Right renal cortex interstitium (tissue), 3 donors: ENCODE results near the gene TRIM34. TPM values are rescaled to one million over a fixed set of nuclear protein-coding genes. Genes with fewer than 3 reads are reported as not detected.
"Not testable (repeated sequence)": the region's sequence is repeated elsewhere in the genome, so short reads cannot be mapped to it uniquely, and the experiment has no call there.

Source experiments
- DNase-seq, 3 donors: peaks; one replicate each; pipeline ENCODE4 v3.0.0-alpha.2; 2013; ENCODE audit warnings: low read depth in 3 of 3, low spot score in 2 of 3
- polyA plus RNA-seq, 3 donors: library from polyadenylated mRNA; unstranded; fragments of 120-200 nt; gene quantifications; one replicate each; pipeline ENCODE4 v1.2.1, GENCODE V29; 2013; ENCODE audit not compliant: insufficient read length in 3 of 3

The TRIM34 gene, protein sequence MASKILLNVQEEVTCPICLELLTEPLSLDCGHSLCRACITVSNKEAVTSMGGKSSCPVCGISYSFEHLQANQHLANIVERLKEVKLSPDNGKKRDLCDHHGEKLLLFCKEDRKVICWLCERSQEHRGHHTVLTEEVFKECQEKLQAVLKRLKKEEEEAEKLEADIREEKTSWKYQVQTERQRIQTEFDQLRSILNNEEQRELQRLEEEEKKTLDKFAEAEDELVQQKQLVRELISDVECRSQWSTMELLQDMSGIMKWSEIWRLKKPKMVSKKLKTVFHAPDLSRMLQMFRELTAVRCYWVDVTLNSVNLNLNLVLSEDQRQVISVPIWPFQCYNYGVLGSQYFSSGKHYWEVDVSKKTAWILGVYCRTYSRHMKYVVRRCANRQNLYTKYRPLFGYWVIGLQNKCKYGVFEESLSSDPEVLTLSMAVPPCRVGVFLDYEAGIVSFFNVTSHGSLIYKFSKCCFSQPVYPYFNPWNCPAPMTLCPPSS
- polyA plus RNA-seq = 10 to 100 TPM in 1 of 3 donors, 1 to 10 TPM in 2; 6.7 to 11.4 (median 8.8) TPM

DNA sequence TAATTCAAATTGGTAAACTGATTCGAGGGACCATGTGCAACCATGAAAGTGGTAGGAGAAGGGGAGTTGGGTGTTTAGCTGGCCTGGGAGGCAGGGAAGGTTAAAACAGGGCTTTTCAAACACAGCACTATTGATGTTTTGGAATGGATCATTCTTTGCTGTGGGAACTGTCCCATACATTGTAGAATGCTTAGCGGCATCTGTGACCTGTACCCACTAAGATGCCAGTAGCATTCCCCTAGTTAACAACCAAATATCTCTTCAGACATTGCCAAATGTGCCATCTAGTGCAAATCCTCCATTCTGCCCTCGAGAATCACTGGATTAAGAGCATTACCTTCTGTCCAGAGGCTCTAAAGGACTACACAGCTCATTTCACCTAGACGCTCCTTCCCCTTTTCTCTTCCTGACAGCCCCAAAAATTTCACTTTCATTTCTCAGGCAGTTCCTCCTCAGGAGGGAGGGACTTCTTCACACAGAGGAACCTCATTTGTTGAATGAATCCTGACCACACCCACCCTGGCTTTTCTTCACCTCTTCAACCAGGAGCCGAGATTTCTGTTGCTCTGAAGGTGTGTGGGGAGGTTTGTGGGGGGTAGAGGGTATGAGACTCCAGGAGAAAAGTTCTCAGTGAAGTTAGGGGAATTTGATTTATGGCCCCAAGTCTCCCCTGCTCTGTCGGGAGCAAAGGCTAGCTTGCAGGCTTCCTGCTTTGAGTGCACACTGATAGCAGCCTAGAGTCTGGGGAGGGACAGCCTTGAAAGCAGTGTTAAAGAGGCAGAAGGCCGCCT is at the start of gene TRIM34:
Gene TRIM34, plus strand, starts transcription at position 513 of the 791 bp plus-strand sequence. CDS start 7,331 bp downstream, outside the sequence.
- peak; percentile 37 to 43 (median 41) for DNase-seq

- DNase-seq = no peak
Measured at GRCh38 chr11:5575152-5575551, 49.6 kb upstream of the TRIM34 start.

DNA sequence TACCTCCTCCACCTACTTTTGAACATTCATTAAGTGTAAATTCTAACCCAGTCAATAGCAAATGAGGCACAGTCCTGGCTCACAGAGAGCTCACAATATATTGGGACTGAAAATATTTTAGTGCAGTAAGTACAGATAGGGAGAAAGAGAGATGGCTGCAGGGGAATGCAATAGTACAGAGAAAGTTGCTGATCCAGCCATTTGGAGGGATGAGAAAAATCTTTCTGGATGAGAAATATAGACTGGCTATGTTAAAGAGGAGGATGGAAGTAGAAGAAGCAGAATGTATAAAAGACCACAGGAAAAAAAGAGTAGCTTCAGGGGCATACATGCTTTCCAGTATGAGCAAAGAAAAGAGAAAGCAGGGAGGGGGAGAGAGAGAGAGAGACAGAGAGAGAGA is 47.7 kb upstream of the TRIM34 start:
- no peak for DNase-seq

- no peak for DNase-seq
Measured at GRCh38 chr11:5580577-5580976, 44.2 kb upstream of the TRIM34 start, which contains the start of gene OR52B6. TSS of gene OR52B6 (plus strand) at chr11:5580877. CDS start at chr11:5580877, 0 bp downstream.

DNA sequence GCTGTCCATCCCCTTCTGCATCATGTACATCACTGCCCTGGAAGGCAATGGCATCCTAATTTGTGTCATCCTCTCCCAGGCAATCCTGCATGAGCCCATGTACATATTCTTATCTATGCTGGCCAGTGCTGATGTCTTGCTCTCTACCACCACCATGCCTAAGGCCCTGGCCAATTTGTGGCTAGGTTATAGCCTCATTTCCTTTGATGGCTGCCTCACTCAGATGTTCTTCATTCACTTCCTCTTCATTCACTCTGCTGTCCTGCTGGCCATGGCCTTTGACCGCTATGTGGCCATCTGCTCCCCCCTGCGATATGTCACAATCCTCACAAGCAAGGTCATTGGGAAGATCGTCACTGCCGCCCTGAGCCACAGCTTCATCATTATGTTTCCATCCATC is 43.8 kb upstream of the TRIM34 start:
- DNase-seq = no peak

GRCh38 chr11:5584458-5584857 is 40.3 kb upstream of the TRIM34 start:
- DNase-seq = not testable (repeated sequence)

DNA sequence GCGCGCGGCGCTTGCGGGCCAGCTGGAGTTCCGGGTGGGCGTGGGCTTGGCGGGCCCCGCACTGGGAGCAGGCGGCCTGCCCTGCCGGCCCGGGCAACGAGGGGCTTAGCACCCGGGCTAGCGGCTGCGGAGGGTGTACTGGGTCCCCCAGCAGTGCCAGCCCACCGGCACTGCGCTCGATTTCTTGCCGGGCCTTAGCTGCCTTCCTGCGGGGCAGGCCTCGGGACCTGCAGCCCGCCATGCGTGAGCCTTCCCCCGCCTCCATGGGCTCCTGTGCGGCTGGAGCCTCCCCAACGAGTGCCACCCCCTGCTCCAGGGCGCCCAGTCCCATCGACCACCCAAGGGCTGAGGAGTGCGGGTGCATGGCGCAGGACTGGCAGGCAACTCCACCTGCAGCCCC is 34.9 kb upstream of the TRIM34 start:
- not testable (repeated sequence) for DNase-seq

- DNase-seq = no peak
Measured at GRCh38 chr11:5591613-5592012, 33.2 kb upstream of the TRIM34 start.

DNA sequence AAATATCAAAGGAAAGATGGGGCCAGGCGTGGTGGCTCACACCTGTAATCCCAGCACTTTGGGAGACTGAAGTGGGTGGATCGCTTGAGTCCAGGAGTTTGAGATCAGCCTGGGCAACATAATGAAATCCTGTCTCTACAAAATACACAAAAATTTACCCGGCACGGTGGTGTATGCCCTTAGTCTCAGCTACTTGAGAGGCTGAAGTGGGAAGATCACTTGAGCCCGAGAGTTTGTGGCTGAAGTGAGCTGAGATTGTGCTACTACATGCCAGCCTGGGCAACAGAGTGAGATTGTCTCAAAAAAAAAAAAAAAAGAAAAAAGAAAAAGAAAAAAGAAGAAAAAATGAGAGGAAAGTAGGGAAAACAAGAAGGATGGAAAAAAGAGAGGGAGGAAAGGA is 32.2 kb upstream of the TRIM34 start:
- DNase-seq = no peak

GRCh38 chr11:5593146-5593545 is 31.7 kb upstream of the TRIM34 start:
- DNase-seq = no peak

- peak in 2 of 3 donors; percentile 20 to 23 for DNase-seq
Measured at GRCh38 chr11:5596607-5597201, 28.1 kb upstream of the TRIM34 start, which contains the start of gene TRIM6. TSS of gene TRIM6 (plus strand) at chr11:5596637. CDS start at chr11:5596898, 261 bp downstream.

GRCh38 chr11:5597953-5598352 is 26.8 kb upstream of the TRIM34 start:
- DNase-seq = no peak

DNA sequence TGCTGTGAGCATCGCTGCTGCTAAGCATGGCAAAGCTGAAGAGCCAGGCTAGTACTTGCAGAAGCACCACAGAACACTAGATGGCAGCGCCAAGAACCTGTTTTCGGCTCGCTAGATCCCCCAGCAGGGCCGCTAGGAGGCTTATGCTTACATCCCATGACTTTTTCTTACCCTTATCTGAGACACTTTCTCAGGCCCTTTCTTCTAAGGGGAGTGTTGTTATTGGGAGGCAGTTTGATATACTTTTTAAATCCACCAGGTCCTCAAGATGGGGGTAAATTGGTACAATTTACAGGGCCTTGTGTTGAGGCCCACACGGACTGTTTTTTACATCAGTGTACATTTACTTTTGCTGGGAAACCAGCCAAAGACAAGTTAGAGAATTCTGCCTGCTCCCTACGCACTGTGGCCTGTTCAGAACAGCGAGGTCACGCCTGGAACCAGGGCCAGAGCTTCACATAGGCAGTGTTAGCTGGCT is 24.4 kb upstream of the TRIM34 start:
- DNase-seq = peak in 2 of 3 donors; percentile 31 to 61

- DNase-seq = not testable (repeated sequence)
Measured at GRCh38 chr11:5602791-5603190, 22.0 kb upstream of the TRIM34 start.

- no peak for DNase-seq
Measured at GRCh38 chr11:5603326-5603725, 21.5 kb upstream of the TRIM34 start.

- no peak for DNase-seq
Measured at GRCh38 chr11:5604896-5605295, 19.9 kb upstream of the TRIM34 start.

- no peak for DNase-seq
Measured at GRCh38 chr11:5605849-5606248, 19.0 kb upstream of the TRIM34 start.

DNA sequence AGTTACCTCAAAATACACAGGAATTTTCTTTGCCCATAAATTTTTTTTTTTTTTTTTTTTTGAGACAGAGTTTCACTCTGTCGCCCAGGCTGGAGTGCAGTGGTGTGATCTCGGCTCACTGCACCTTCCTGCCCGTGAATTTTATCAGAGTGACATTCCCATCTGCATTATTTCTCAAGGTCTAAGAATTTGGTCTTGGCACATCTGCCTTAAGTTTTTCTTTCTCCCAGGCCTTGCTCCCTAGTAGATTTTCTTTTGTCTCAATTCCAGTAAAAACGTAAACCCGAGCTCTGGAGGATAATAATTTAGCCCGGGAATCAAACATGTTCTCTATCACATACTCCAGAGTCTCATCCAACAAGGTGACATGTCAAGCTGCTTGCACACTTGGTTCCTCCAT is 16.0 kb upstream of the TRIM34 start:
- no peak for DNase-seq

- DNase-seq = no peak
Measured at GRCh38 chr11:5610446-5610845, 14.4 kb upstream of the TRIM34 start.

DNA sequence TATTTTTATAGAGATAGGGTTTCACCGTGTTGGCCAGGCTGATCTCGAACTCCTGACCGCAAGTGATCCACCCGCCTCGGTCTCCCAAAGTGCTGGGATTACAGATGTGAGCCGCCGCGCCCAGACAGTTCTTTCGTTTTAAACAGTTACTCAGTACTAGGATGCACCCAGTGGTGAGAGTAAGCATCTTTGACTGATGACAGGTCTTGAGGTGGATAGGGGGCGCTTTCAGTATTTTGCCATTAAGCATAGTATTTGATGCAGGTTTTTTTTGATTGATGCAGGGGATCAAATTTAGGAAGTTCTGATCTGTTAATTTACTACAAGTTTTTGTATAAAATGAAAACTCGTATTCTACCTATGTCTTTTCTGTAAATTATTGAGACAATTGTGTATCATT is 13.2 kb upstream of the TRIM34 start:
- DNase-seq = no peak

- DNase-seq = no peak
Measured at GRCh38 chr11:5618807-5619206, 6.0 kb upstream of the TRIM34 start.
